ENCODE measurements around the gene DTL.
"Not testable (repeated sequence)": the region's sequence is repeated elsewhere in the genome, so short reads cannot be mapped to it uniquely, and the experiment has no call there.

The DTL gene

DNA sequence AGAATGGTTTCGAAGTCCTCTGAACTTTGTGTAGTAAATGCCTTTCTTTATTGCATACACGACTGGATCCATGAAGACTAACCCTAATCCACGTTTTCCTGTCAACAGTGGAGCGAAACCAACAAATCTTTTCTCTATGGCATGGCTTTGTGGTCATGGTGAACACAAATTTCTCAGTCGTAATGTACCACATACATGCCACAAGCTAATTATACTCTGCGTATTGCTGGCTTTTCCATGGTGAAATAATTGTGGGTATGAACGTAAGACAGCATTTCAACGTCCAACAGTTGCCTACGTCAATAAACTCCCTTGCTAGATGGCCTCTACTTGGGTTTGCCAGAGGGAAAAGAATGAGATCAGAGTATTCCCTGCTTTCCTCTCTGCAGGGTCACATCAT, 27.7 kb upstream of the DTL start:
- no peak for DNase-seq (ENCODE audit: low read depth)
- TF ChIP-seq, protein P1, sequence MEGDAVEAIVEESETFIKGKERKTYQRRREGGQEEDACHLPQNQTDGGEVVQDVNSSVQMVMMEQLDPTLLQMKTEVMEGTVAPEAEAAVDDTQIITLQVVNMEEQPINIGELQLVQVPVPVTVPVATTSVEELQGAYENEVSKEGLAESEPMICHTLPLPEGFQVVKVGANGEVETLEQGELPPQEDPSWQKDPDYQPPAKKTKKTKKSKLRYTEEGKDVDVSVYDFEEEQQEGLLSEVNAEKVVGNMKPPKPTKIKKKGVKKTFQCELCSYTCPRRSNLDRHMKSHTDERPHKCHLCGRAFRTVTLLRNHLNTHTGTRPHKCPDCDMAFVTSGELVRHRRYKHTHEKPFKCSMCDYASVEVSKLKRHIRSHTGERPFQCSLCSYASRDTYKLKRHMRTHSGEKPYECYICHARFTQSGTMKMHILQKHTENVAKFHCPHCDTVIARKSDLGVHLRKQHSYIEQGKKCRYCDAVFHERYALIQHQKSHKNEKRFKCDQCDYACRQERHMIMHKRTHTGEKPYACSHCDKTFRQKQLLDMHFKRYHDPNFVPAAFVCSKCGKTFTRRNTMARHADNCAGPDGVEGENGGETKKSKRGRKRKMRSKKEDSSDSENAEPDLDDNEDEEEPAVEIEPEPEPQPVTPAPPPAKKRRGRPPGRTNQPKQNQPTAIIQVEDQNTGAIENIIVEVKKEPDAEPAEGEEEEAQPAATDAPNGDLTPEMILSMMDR (IDR thresholded peaks at IDR 0.05; ENCODE audit: low read length, missing control alignments), result no peak
- H3K4me3 ChIP-seq (replicated peaks; ENCODE audit: low read depth, low read length), result no peak overlapping the region

DNA sequence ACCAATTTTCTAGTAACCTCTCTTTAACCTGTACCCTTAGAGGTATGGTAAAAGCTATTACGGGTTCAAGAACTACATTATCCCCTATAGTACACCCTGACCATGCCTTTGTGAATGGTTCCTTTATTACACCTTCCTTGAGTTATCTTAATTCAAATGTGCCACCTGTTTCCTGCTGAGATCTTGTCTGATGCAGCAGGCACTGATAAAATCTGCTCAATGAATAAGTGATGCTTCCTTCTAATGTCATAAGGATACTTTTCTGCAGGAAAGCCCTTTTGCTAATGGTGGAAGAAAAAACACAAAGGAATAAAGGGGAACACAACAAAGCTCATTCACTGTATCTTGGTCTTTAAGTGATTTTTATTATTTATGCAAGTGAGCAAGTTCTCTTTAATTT, 26.0 kb upstream of the DTL start:
- TF ChIP-seq, protein P1 (IDR thresholded peaks at IDR 0.05; ENCODE audit: low read length, missing control alignments), result no peak
- no peak overlapping the region for H3K4me3 ChIP-seq (replicated peaks; ENCODE audit: low read depth, low read length)
- DNase-seq (ENCODE audit: low read depth), result no peak

DNA sequence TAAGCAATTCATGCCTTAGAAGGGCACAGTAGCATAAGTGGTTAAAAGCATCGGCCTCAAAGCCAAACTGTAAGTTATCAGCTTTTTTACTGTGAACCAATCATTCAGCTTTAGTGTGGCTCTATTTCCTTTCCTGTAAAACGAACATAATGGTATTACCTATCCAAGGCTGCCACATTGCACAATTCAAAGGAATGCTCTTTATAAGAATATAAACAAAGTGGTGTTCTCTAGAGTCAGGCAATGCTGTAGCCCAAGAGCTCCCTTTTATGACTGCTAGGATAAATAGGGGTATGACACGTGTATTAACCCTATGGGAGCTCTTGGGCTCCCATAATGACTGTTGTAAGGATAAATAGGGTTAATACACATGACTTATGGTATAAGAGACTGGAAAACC, 25.5 kb upstream of the DTL start:
- DNase-seq (ENCODE audit: low read depth), result peak; percentile 11
- TF ChIP-seq, protein P1 (IDR thresholded peaks at IDR 0.05; ENCODE audit: low read length, missing control alignments), result no peak
- no peak overlapping the region for H3K4me3 ChIP-seq (replicated peaks; ENCODE audit: low read depth, low read length)

DNA sequence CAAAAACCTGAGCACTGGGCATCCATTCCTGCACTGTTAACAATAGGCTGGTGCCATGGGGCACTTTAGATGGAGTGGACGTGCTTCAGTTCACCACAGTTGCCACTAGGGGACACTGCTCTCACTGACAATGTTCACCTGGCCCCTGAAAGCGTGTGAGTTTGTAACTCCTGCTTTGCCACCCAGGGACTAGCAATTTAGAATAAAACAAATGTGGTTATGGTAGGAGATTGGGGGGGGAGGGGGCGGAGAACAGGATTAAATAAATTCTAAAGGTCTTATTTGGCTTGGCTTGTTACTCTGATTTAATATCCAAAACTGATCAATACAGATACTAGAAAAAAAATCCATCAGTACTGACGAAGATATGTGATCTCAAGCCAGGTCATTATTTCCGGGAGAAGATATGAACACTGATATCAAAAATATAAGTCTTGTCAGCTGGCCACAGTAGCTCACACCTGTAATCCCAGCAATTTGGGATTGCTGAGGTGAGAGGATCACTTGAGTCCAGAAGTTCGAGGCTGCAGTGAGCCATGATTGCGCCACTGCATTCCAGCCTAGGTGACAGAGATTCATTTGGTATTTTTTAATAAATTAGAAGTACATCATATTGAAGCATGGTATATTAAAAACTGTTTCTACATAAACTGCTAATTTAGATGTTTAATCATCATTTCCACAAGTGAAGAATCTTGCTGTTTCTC, 23.4 kb upstream of the DTL start:
- TF ChIP-seq, protein P1 (IDR thresholded peaks at IDR 0.05; ENCODE audit: low read length, missing control alignments), result peak; percentile 100
- H3K4me3 ChIP-seq (replicated peaks; ENCODE audit: low read depth, low read length), result no peak overlapping the region
- peak; percentile 76 for DNase-seq (ENCODE audit: low read depth)

DNA sequence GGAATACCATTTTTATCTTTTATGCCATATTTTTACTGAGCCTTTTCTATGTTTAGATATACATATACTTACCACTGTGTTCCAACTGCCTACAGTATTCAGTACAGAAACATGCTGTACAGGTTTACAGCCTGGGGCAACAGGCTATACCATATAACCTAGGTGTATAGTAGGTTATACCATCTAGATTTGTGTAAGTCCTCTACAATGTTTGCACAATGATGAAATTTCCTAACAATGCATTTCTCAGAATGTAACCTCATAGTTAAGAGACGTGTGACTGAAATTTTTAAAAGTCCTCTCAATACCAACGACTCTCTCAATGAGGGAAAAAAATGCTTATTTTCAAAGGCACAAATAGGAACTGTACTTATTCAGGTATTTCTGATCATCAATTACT, 21.9 kb upstream of the DTL start:
- DNase-seq (ENCODE audit: low read depth), result no peak
- TF ChIP-seq, protein P1 (IDR thresholded peaks at IDR 0.05; ENCODE audit: low read length, missing control alignments), result no peak
- no peak overlapping the region for H3K4me3 ChIP-seq (replicated peaks; ENCODE audit: low read depth, low read length)

DNA sequence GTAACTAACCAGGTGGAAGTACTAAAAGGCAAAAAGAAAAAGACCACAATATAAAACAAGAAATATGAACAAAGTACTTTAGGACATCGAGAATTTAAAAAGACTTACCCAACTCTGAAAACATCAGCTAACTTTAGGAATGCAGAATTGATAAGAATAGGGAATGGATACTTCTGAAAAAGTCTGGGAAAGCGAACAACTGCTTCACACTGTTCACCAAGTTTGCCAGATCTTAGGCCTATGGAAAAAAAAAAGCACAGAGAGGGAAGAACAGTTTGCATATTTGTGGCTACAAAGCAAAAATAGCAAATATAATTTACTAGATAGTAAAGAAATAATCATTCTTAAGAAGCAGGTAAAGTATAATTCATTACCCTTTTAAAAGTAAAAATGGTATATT, 14.6 kb upstream of the DTL start:
- TF ChIP-seq, protein P1 (IDR thresholded peaks at IDR 0.05; ENCODE audit: low read length, missing control alignments), result no peak
- no peak overlapping the region for H3K4me3 ChIP-seq (replicated peaks; ENCODE audit: low read depth, low read length)
- no peak for DNase-seq (ENCODE audit: low read depth)

DNA sequence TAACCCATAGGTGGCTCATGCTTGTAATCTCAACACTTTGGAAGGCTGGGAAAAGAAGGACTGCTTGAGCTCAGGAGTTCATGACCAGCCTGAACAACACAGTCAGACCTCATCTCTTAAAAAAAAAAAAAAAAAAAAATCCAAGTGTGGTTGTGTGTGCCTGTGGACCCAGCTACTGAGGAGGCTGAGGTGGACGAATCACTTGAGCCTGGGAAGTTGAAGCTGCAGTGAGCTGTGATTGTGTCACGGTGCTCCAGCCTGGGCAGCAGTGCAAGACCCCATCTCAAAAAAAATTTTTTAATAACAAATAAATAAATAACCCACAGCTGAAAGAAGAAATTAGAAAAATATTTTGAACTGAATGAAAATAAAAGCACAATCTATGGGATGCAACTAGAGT, 14.0 kb upstream of the DTL start:
- no peak overlapping the region for H3K4me3 ChIP-seq (replicated peaks; ENCODE audit: low read depth, low read length)
- DNase-seq (ENCODE audit: low read depth), result no peak
- TF ChIP-seq, protein P1 (IDR thresholded peaks at IDR 0.05; ENCODE audit: low read length, missing control alignments), result no peak

DNA sequence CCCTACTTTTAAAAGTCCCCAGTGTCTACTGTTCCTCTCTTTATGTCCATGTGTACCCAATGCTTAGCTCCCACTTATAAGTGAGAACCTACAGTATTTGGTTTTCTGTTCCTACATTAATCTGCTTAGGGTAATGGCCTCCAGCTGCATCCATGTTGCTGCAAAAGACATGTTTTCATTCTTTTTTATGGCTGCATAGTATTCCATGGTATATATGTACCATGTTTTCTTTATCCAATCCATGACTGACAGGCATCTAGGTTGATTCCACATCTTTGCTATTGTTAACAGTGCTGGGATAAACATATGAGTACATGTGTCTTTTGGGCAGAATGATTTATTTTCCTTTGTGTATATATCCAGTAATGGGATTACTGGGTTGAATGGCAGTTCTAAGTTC, 12.6 kb upstream of the DTL start:
- not testable (repeated sequence) for H3K4me3 ChIP-seq (replicated peaks; ENCODE audit: low read depth, low read length); DNase-seq (ENCODE audit: low read depth)

Data from fibroblast of pulmonary artery (primary cell).